ENCODE measurements around the gene TSPAN17. TPM values are rescaled to one million over a fixed set of nuclear protein-coding genes. Genes with fewer than 3 reads are reported as not detected.

The TSPAN17 gene
- total and polyA plus RNA-seq, 2 experiments from 2014 or later: 11.7 to 52.1 TPM

GRCh38 chr5:176614805-176615478 is 32.3 kb upstream of the TSPAN17 start:
- Mint-ChIP-seq H3K36me3 (ENCODE audit: low read depth) (no peaks in the 10 kb centered on the region), H3K9me3 (no peaks in the 10 kb centered on the region), H3K4me3 (no peak overlapping the region), H3K27me3 (ENCODE audit: insufficient read depth, low read depth, poor library complexity) (peaks cover 37% of the 10 kb centered on the region), H3K27ac (no peak overlapping the region), H3K4me1 (peaks cover 18% of the 10 kb centered on the region)
- Histone ChIP-seq H2AFZ (no peak overlapping the region), H3K4me3 (no peak overlapping the region), H3K36me3 (ENCODE audit: insufficient read depth) (no peaks in the 10 kb centered on the region), H3K4me2 (no peak overlapping the region), H3K27ac (ENCODE audit: low read depth) (no peak overlapping the region), H3K4me1 (ENCODE audit: insufficient read depth) (peaks cover 3% of the 10 kb centered on the region; the same call in 1 of the 2 replicates), H3F3A (replicated peaks; ENCODE audit: low read depth) (0 out of 2 replicates have a peak, but pooled peaks cover 4% of the 10 kb centered on the region), H4K20me1 (replicated peaks; ENCODE audit: insufficient read depth) (no peaks in the 10 kb centered on the region), H3K79me2 (replicated peaks; ENCODE audit: insufficient read depth) (no peaks in the 10 kb centered on the region), H3K27me3 (ENCODE audit: insufficient read depth) (peaks cover 28% of the 10 kb centered on the region), H3K9me2 (ENCODE audit: insufficient read depth) (no peaks in the 10 kb centered on the region)
- TF ChIP-seq EZH2phosphoT487 (IDR thresholded peaks at IDR 0.05; ENCODE audit: unreplicated experiment): no peak
- TF ChIP-seq ZNF462 (CRISPR knock-in tag; IDR thresholded peaks at IDR 0.05): no peak
- TF ChIP-seq CREB1 (CRISPR knock-in tag; IDR thresholded peaks at IDR 0.05; ENCODE audit: low read depth): no peak
- TF ChIP-seq ZNF331 (CRISPR knock-in tag; IDR thresholded peaks at IDR 0.05; ENCODE audit: low read depth): no peak
- no peak for TF ChIP-seq ETS1 (IDR thresholded peaks at IDR 0.05)
- TF ChIP-seq CTCF (conservative IDR thresholded peaks at IDR 0.05; ENCODE audit: low read depth in 2 of 2): no peak
- no peak for TF ChIP-seq STAT1 (IDR thresholded peaks at IDR 0.05; ENCODE audit: unreplicated experiment)
- TF ChIP-seq POLR2AphosphoS5 (IDR thresholded peaks at IDR 0.05; ENCODE audit: low read depth): no peak
- ATAC-seq (no peak), DNase-seq (ENCODE audit: low spot score) (no peak)
